Fibroblast of pulmonary artery (primary cell): Measurements from ENCODE around the gene RTN4IP1.

Experiments
- DNase-seq: peaks from one replicate; pipeline ENCODE4 v3.0.0-alpha.2; 2010; ENCODE audit warnings: low read depth
- H3K4me3 ChIP-seq: replicated peaks from 2 replicates; pipeline ENCODE4 v1.5.1; 2011; ENCODE audit warnings: low read depth, mild to moderate bottlenecking, control low read depth, low read length, moderate library complexity
- TF ChIP-seq, protein P1 (sequence below): IDR thresholded peaks from 2 replicates; pipeline ENCODE4 v1.5.1; 2011; ENCODE audit warnings: mild to moderate bottlenecking, control low read depth, low read length, inconsistent platforms; ENCODE audit errors: missing control alignments

RTN4IP1 gene, protein sequence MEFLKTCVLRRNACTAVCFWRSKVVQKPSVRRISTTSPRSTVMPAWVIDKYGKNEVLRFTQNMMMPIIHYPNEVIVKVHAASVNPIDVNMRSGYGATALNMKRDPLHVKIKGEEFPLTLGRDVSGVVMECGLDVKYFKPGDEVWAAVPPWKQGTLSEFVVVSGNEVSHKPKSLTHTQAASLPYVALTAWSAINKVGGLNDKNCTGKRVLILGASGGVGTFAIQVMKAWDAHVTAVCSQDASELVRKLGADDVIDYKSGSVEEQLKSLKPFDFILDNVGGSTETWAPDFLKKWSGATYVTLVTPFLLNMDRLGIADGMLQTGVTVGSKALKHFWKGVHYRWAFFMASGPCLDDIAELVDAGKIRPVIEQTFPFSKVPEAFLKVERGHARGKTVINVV

DNA sequence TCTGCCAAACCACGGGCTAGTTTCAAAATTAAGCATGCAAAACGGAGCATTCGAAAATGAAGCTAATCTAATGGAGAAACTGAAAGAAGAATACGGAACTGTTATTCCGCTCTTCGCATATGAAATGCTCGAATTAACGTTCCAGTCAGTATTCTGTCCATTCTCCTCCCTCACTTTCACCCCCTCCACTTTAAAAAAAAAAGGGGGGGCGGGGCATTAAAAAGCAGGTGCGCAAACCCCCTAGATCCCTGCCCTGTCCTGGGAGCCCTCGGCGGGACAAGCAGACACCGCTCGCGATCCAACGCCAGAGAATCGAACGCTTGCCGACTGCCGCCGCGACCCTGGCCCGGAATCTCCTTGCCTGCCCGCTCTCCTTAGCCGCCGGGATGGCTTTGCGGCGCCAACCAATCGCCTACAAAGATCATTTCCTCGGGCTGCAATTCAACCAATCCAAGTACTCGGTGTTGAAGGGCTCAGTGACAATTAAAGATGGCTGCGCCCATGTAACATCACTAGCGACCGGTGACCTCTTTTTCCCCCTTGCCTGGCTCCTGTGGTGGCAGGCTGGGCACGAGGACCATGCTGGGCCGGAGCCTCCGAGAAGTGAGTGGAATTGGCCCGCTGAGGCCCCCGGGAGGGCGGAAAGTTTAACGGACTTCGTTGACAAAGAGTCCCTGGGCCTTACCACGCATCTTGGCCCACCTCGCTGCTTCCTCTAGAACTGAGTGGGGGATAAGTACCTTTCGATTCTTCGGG lies at the start of gene RTN4IP1, which contains the start of gene QRSL1:
Gene RTN4IP1, minus strand, starts transcription at position 396 of the 756 bp plus-strand sequence. CDS start 477 bp downstream, outside the sequence.
Gene QRSL1, plus strand, starts transcription at position 476 of the 756 bp plus-strand sequence. Its CDS starts 104 bp downstream, at position 580.
- TF ChIP-seq, protein P1, sequence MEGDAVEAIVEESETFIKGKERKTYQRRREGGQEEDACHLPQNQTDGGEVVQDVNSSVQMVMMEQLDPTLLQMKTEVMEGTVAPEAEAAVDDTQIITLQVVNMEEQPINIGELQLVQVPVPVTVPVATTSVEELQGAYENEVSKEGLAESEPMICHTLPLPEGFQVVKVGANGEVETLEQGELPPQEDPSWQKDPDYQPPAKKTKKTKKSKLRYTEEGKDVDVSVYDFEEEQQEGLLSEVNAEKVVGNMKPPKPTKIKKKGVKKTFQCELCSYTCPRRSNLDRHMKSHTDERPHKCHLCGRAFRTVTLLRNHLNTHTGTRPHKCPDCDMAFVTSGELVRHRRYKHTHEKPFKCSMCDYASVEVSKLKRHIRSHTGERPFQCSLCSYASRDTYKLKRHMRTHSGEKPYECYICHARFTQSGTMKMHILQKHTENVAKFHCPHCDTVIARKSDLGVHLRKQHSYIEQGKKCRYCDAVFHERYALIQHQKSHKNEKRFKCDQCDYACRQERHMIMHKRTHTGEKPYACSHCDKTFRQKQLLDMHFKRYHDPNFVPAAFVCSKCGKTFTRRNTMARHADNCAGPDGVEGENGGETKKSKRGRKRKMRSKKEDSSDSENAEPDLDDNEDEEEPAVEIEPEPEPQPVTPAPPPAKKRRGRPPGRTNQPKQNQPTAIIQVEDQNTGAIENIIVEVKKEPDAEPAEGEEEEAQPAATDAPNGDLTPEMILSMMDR = no peak
- peak; percentile 94 for DNase-seq
- peak within 1 kb of the TSS; percentile 94 for H3K4me3 ChIP-seq

DNA sequence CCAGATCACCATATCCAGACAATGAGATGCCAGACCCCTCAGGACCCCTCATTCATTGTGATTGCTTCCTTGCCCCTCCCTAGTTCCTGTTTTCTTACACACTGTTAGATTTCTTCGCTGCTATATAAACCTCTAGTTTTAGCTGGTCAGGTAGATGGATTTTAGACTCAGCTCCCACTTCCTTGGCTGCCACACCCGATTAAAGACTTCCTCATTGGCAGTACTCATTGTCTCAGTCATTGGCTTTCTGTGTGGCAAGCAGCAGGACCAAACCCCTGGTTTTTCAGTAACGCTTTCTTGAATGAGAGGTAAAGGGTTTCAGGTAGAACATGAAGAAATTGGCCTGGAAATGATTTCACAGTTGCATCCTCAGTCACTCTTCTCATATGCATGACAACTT lies 48.0 kb upstream of the RTN4IP1 start:
- H3K4me3 ChIP-seq = no peak overlapping the region
- no peak for DNase-seq
- TF ChIP-seq, protein P1 = no peak

DNA sequence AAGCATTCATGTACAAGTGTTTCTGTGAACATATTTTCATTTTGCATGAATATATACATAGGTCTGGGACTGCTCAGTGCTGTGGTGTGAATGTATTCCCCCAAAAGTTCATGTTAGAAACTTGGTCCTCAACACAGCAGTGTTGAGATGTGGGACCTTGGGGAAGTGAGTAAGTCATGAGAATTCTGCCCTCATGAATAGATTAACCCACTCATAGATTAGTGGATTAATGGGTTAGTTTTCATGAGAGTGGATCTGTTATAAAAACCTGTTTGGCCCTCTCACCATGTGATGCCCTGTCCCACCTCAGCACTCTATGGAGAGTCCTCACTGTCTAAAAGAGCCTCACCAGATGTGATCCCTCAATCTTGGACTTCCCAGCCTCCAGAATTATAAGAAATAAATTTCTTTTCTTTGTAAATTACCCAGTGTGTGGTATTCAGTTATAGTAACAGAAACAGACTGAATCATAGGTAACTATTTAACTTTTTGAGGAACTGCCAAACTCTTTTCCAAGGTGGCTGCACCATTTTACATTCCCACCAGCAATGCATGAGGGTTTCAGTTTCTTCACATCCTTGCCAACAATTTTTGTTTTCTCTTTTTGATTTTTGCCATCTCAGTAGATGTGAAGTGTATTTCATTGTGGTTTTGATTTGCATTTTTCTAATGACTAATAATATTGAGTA lies 45.4 kb upstream of the RTN4IP1 start:
- no peak overlapping the region for H3K4me3 ChIP-seq
- TF ChIP-seq, protein P1 = no peak
- DNase-seq = no peak

DNA sequence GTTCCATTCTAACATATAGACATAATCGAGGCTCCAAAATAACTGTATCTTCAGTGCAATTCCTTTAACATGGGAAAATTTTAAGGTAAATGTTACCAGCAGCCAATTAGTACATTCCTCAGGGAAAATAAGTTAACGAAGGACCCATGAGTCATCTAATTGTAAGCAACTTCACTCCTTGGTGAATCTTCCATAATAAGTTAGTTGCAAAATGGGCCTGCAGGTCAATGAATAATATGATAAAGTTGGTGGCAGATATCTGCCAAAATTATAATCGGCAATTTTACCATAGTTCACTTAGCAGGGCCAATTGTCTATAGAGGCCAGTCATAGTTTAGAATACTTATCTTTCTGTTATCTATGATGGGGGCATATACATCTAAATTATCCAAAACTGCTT lies 42.4 kb upstream of the RTN4IP1 start:
- TF ChIP-seq, protein P1 = no peak
- DNase-seq = no peak
- H3K4me3 ChIP-seq = no peak overlapping the region

DNA sequence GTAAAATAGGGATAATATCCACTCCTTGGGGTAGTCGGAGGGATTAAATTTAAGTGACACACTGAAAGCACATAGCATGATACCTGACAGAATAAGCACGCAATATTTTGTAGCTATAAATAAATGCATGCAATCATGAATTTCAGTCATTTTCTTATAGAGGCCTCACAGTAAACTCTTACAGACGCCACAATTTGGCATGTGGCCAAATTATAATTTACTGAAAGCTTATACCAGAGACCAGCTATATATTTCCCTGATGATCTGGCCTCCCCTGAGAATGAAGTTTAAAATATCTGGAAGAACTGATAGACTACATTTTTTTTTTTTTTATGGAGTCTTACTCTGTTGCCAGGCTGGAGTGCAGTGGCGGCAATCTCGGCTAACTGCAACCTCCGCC lies 40.9 kb upstream of the RTN4IP1 start:
- no peak overlapping the region for H3K4me3 ChIP-seq
- DNase-seq = no peak
- TF ChIP-seq, protein P1 = no peak

DNA sequence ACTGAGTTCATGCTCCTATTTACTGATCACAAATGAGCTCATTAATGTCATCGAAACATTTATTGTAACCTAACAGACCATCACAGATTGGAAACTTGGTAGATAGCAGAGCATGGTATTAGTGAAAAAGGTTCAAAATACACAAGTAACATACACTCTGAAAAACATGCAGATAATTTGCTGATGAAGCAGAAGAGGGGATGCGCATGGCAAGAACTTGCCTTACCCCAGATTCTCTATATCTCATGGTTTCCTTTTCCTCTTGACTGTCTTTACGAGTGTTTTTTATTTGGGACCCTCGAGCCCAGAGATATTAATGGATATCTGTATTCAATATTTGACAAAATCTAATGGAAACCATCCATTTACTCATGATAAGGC lies 37.7 kb upstream of the RTN4IP1 start:
- TF ChIP-seq, protein P1 = no peak
- no peak for DNase-seq

More for the DNA sequence above, 37.7 kb upstream of the RTN4IP1 start:
- H3K4me3 ChIP-seq = no peak overlapping the region
